IMR-90 (cell line): ENCODE data around the gene TEX52. TPM values are rescaled to one million over a fixed set of nuclear protein-coding genes. Genes with fewer than 3 reads are reported as not detected.

Source experiments
- ATAC-seq: fragments of 200-7000 bp; cut with Tn5 transposase; 2 replicates; pipeline ENCODE4 v1.9.1; 2020; ENCODE audit warnings: low read depth, mild to moderate bottlenecking, moderate library complexity
- BruUV-seq: library from RNA; stranded (reverse); fragments of 400-500 nt; replicated peaks from 2 replicates; lab custom pipeline; 2021; lab: Mats Ljungman, UMichigan
- CTCF ChIA-PET: fragments of 300-600 bp; formaldehyde crosslinking; extraction: SDS; loops from one replicate; lab custom pipeline; 2021; ENCODE audit warnings: antibody characterized with exemption; lab: Yijun Ruan, JAX
- POLR2A ChIA-PET: fragments of 300-600 bp; sonication (Branson Sonifier 250); formaldehyde crosslinking; loops from one replicate; lab custom pipeline; 2022; ENCODE audit warnings: antibody characterized with exemption; ENCODE audit not compliant: unreplicated experiment; lab: Charles Lee
- DNase-seq: peaks from one replicate; pipeline ENCODE4 v3.0.0; 2013
- H2AFZ ChIP-seq: replicated peaks from 2 replicates; pipeline ENCODE3; 2013; ENCODE audit warnings: low read length, mild to moderate bottlenecking; ENCODE audit not compliant: poor library complexity
- H2AK5ac ChIP-seq: 2 replicates; pipeline ENCODE4 v1.6.1; 2013; ENCODE audit warnings: low read depth, low read length, inconsistent platforms
- H2AK9ac ChIP-seq: replicated peaks from 2 replicates; pipeline ENCODE3; 2013; ENCODE audit warnings: mild to moderate bottlenecking, low read depth, low read length, moderate library complexity; ENCODE audit not compliant: poor library complexity
- H2BK120ac ChIP-seq: 2 replicates; pipeline ENCODE4 v1.6.1; 2013; ENCODE audit warnings: low read depth, low read length, inconsistent platforms
- H2BK15ac ChIP-seq: 3 replicates; pipeline ENCODE4 v1.6.1; 2013; ENCODE audit warnings: low read depth, low read length, inconsistent platforms
- H2BK20ac ChIP-seq: 2 replicates; pipeline ENCODE4 v1.6.1; 2013; ENCODE audit warnings: low read depth, mild to moderate bottlenecking, inconsistent platforms, low read length, moderate library complexity
- H2BK5ac ChIP-seq: 2 replicates; pipeline ENCODE4 v1.6.1; 2013; ENCODE audit warnings: mild to moderate bottlenecking, low read depth, low read length, inconsistent platforms; ENCODE audit not compliant: poor library complexity, severe bottlenecking
- H3K14ac ChIP-seq: replicated peaks from 2 replicates; pipeline ENCODE4 v1.6.1; 2013; ENCODE audit warnings: low read depth, low read length, inconsistent platforms
- H3K18ac ChIP-seq: 2 replicates; pipeline ENCODE4 v1.6.1; 2013; ENCODE audit warnings: low read depth, low read length, control low read depth
- H3K23ac ChIP-seq: 2 replicates; pipeline ENCODE4 v1.6.1; 2013; ENCODE audit warnings: low read depth, low read length, inconsistent platforms
- H3K27ac ChIP-seq: 2 replicates; pipeline ENCODE4 v1.5.1; 2013; ENCODE audit warnings: mild to moderate bottlenecking, control low read depth, low read length; ENCODE audit not compliant: insufficient read depth
- H3K27me3 ChIP-seq: 2 replicates; pipeline ENCODE4 v1.6.1; 2013; ENCODE audit warnings: low read length; ENCODE audit not compliant: control insufficient read depth, insufficient read depth
- H3K36me3 ChIP-seq: 2 replicates; pipeline ENCODE4 v1.6.1; 2013; ENCODE audit warnings: low read length, mixed read lengths; ENCODE audit not compliant: control insufficient read depth, insufficient read depth
- H3K4ac ChIP-seq: 2 replicates; pipeline ENCODE4 v1.6.1; 2013; ENCODE audit warnings: low read depth, low read length, inconsistent platforms
- H3K4me1 ChIP-seq: 2 replicates; pipeline ENCODE4 v1.6.1; 2013; ENCODE audit warnings: low read length, mixed read lengths; ENCODE audit not compliant: control insufficient read depth, insufficient read depth
- H3K4me2 ChIP-seq: 2 replicates; pipeline ENCODE4 v1.6.1; 2013; ENCODE audit warnings: low read depth, mild to moderate bottlenecking, control low read depth, low read length, moderate library complexity
- H3K4me3 ChIP-seq: 2 replicates; pipeline ENCODE4 v1.5.1; 2013; ENCODE audit warnings: low read depth, mild to moderate bottlenecking, control low read depth, low read length, moderate library complexity; ENCODE audit not compliant: insufficient read depth
- H3K56ac ChIP-seq: 2 replicates; pipeline ENCODE4 v1.6.1; 2013; ENCODE audit warnings: low read length, inconsistent platforms; ENCODE audit not compliant: insufficient read depth; ENCODE audit errors: extremely low read depth
- H3K79me1 ChIP-seq, 2 experiments: 2 replicates each; pipeline ENCODE4 v1.6.1; 2013; ENCODE audit warnings: low read length in 2 of 2, inconsistent platforms in 1 of 2, low read depth in 1 of 2
- H3K9ac ChIP-seq: 2 replicates; pipeline ENCODE4 v1.6.1; 2013; ENCODE audit warnings: low read depth, low read length, control low read depth
- H3K9me1 ChIP-seq: 2 replicates; pipeline ENCODE4 v1.6.1; 2013; ENCODE audit warnings: low read length, inconsistent platforms; ENCODE audit not compliant: insufficient read depth
- H3K9me3 ChIP-seq: 2 replicates; pipeline ENCODE4 v1.6.1; 2013; ENCODE audit warnings: low read length; ENCODE audit not compliant: control insufficient read depth, insufficient read depth
- H4K20me1 ChIP-seq: 2 replicates; pipeline ENCODE4 v1.6.1; 2013; ENCODE audit warnings: low read length, inconsistent platforms; ENCODE audit not compliant: insufficient read depth
- H4K5ac ChIP-seq: 2 replicates; pipeline ENCODE4 v1.6.1; 2013; ENCODE audit warnings: mild to moderate bottlenecking, low read depth, low read length, control low read depth
- H4K8ac ChIP-seq, 2 experiments: 2 replicates each; pipeline ENCODE4 v1.6.1; 2013; ENCODE audit warnings: low read depth in 2 of 2, low read length in 2 of 2, control low read depth in 1 of 2, inconsistent platforms in 1 of 2
- H4K91ac ChIP-seq: 2 replicates; pipeline ENCODE4 v1.6.1; 2013; ENCODE audit warnings: low read depth, low read length, inconsistent platforms; ENCODE audit not compliant: insufficient read depth
- CEBPB ChIP-seq: IDR thresholded peaks from 2 replicates; pipeline ENCODE4 v1.6.1; 2012; ENCODE audit warnings: low read depth, low read length, improper control_type of control experiment
- CHD1 ChIP-seq: IDR thresholded peaks from 2 replicates; pipeline ENCODE4 v1.6.1; 2012; ENCODE audit warnings: low read depth, low read length, improper control_type of control experiment
- FOS ChIP-seq: fragments of 150-350 bp; IDR thresholded peaks from 2 replicates; pipeline ENCODE4 v1.6.1; 2016; ENCODE audit warnings: low read depth, low read length
- MXI1 ChIP-seq: IDR thresholded peaks from 2 replicates; pipeline ENCODE4 v1.6.1; 2012; ENCODE audit warnings: low read depth, mild to moderate bottlenecking, low read length, moderate library complexity, borderline replicate concordance
- NFE2L2 ChIP-seq: fragments of 150-350 bp; IDR thresholded peaks from 2 replicates; pipeline ENCODE4 v1.6.1; 2016; ENCODE audit warnings: low read depth, mild to moderate bottlenecking, low read length
- RAD21 ChIP-seq: IDR thresholded peaks from 2 replicates; pipeline ENCODE4 v1.6.1; 2012; ENCODE audit warnings: low read length, improper control_type of control experiment
- RCOR1 ChIP-seq: IDR thresholded peaks from 2 replicates; pipeline ENCODE4 v1.6.1; 2012; ENCODE audit warnings: mild to moderate bottlenecking, low read length, improper control_type of control experiment; ENCODE audit not compliant: insufficient replicate concordance
- WGBS, 2 experiments: methylation state at CpG; one replicate each; pipeline versions ENCODE4 v1.1.5 to v1.1.7; 2013; ENCODE audit warnings: missing lambda C conversion rate in 2 of 2; ENCODE audit not compliant: insufficient read length in 1 of 2; ENCODE audit errors: extremely low coverage in 2 of 2; 5-methylcytosine and 5-hydroxymethylcytosine counted together
- dilution Hi-C: fragments of 300-500 bp; cut with HindIII; formaldehyde crosslinking; loops from one replicate; pipeline ENCODE4 v1.14.3; 2018; ENCODE audit warnings: low sequenced_read_pairs; ENCODE audit not compliant: unreplicated experiment
- in situ Hi-C: fragments of 300-500 bp; cut with MboI; formaldehyde crosslinking; loops from 3 replicates; pipeline ENCODE4 v1.14.3; 2019; ENCODE audit warnings: low sequenced_read_pairs, inconsistent platforms, mixed read lengths
- intact Hi-C: fragments of 100-400 bp; cut with micrococcal nuclease; formaldehyde crosslinking; loops from 2 replicates; pipeline ENCODE4 v1.10.0; 2022
- polyA plus RNA-seq, 3 experiments: library from polyadenylated mRNA; depleted of rRNA; stranded (reverse); fragments of >200 nt; gene quantifications; 2 replicates each; pipeline ENCODE4 v1.2.3, GENCODE V29; 2012; ENCODE audit warnings: low replicate concordance in 1 of 3
- total RNA-seq: library from RNA; depleted of rRNA; stranded (reverse); fragments of >200 nt; gene quantifications from 2 replicates; pipeline ENCODE4 v1.2.3, GENCODE V29; 2012
- TF ChIP-seq, protein P1 (sequence below): conservative IDR thresholded peaks from 2 replicates; pipeline ENCODE4 v1.5.1; 2012; ENCODE audit warnings: mild to moderate bottlenecking, low read depth, low read length, improper control_type of control experiment

The TEX52 gene
- total and polyA plus RNA-seq, 2 of the 4 experiments (the other 2 are of a cell fraction) = not detected

DNA sequence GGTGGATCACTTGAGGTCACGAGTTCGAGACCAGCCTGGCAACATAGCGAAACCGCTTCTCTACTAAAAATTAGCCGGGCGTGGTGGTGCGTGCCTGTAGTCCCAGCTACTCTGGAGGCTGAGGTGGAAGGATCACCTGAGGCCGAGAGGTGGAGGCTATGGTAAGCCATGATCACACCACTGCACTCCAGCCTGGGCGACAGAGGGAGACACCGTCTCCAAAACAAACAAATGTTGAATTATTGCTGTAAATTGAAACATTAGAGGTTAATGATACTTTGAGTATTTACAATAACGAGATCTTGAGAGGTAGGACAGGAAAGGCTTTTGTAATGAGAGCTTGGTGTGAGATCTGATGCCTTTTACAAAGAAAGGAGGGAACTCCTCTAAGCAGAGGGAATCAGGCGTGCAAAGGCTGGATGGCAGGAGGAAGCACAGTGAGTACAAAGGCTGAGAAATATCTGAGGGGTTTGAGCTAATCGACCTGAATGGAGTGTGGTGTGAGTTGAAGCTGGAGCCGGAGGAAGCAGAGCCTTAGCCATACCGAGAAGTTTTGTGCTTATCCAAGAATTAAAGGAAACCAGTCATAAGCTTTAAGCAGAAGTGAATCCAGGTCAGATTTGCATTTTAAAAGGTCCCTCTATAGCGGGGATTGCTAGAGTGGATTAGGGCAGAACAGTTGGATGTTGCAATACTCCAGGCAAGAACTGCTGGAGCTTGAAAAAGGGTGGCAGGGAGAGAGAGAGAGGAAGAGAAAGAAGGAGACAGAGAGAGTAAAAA, 21.3 kb upstream of the TEX52 start:
- Histone ChIP-seq H2AK5ac (peak overlapping the region; percentile 57; the same call in 1 of the 2 replicates), H3K9me3 (no peaks in the 10 kb centered on the region), H4K20me1 (no peaks in the 10 kb centered on the region; the same call in 1 of the 2 replicates), H2AK9ac (peak overlapping the region; percentile 93), H3K79me1 (peaks cover 41 to 63% of the 10 kb centered on the region in 2 experiments), H4K91ac (peak overlapping the region; percentile 80), H3K4ac (peak overlapping the region; percentile 91), H3K4me1 (peaks cover 6% of the 10 kb centered on the region), H3K27me3 (no peaks in the 10 kb centered on the region), H3K18ac (peak overlapping the region; percentile 25; the same call in 1 of the 2 replicates), H3K9me1 (peaks cover 9% of the 10 kb centered on the region), H3K9ac (peak overlapping the region; percentile 89), H2BK5ac (peak overlapping the region; percentile 81), H3K4me2 (peak overlapping the region; percentile 79), H3K23ac (peak overlapping the region; percentile 90), H2AFZ (peak overlapping the region; percentile 94), H3K14ac (peak overlapping the region; percentile 76), H3K56ac (peak overlapping the region; percentile 5; the same call in 1 of the 2 replicates), H2BK120ac (0 out of 2 replicates have a peak overlapping the region, but pooled peaks have one; percentile 35), H4K5ac (peak overlapping the region; percentile 28; the same call in 1 of the 2 replicates), H3K36me3 (no peaks in the 10 kb centered on the region), H3K27ac (peak overlapping the region; percentile 86), H2BK20ac (peak overlapping the region; percentile 11; the same call in 1 of the 2 replicates), H3K4me3 (peak overlapping the region; percentile 82), H4K8ac (peak overlapping the region; percentile 45 to 90; a peak in 3 of 4 replicates), H2BK15ac (peak overlapping the region; percentile 23; the same call in 1 of the 3 replicates)
- intact Hi-C loops (no loop called here), dilution Hi-C loops (no loop called here), in situ Hi-C loops (no loop called here)
- TF ChIP-seq MXI1 (no peak), RCOR1 (no peak), CEBPB (peak; percentile 93), RAD21 (no peak), NFE2L2 (no peak), FOS (0 out of 2 replicates have a peak, but pooled peaks have one; percentile 7), CHD1 (no peak)
- TF ChIP-seq, protein P1, sequence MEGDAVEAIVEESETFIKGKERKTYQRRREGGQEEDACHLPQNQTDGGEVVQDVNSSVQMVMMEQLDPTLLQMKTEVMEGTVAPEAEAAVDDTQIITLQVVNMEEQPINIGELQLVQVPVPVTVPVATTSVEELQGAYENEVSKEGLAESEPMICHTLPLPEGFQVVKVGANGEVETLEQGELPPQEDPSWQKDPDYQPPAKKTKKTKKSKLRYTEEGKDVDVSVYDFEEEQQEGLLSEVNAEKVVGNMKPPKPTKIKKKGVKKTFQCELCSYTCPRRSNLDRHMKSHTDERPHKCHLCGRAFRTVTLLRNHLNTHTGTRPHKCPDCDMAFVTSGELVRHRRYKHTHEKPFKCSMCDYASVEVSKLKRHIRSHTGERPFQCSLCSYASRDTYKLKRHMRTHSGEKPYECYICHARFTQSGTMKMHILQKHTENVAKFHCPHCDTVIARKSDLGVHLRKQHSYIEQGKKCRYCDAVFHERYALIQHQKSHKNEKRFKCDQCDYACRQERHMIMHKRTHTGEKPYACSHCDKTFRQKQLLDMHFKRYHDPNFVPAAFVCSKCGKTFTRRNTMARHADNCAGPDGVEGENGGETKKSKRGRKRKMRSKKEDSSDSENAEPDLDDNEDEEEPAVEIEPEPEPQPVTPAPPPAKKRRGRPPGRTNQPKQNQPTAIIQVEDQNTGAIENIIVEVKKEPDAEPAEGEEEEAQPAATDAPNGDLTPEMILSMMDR = no peak
- ATAC-seq (no peak), DNase-seq (peak; percentile 53)
- BruUV-seq = no TSS peak
- ChIA-PET POLR2A (interaction anchor here (0.5 to 1.0 kb wide), 3 partner anchors 9 to 13 kb away, joined by 3 read pairs; partner anchors contain the start of gene TULP3), CTCF (interaction anchor here (0.9 kb wide), 1 partner anchor 33 kb away, joined by 4 read pairs; no protein-coding TSS in a partner anchor)
- WGBS, 2 experiments = 27% methylated on average over 4 of the region's 16 CpGs; no CpG with 5 or more reads in 1 of the 2 experiments
